Naive thymus-derived CD4-positive, alpha-beta T cell (primary cell): Measurements from ENCODE around the gene CIAPIN1. TPM values are rescaled to one million over a fixed set of nuclear protein-coding genes. Genes with fewer than 3 reads are reported as not detected.
"Not testable (repeated sequence)": the region's sequence is repeated elsewhere in the genome, so short reads cannot be mapped to it uniquely, and the experiment has no call there.

Experiments
- ATAC-seq: fragments of 150-1000 bp; cut with Tn5 transposase; 2 replicates; pipeline ENCODE4 v1.10.0; 2021; ENCODE audit warnings: mild to moderate bottlenecking, moderate library complexity
- CTCF ChIA-PET: fragments of 350-600 bp; sonication (Branson Sonifier 250); formaldehyde crosslinking; loops from one replicate; lab custom pipeline; 2021; ENCODE audit warnings: antibody characterized with exemption; lab: Charles Lee
- POLR2A ChIA-PET: fragments of 350-600 bp; sonication (Branson Sonifier 250); formaldehyde crosslinking; loops from one replicate; lab custom pipeline; 2021; ENCODE audit warnings: antibody characterized with exemption, inconsistent platforms; lab: Charles Lee
- DNase-seq, 9 donors: peaks; one replicate each; pipeline versions ENCODE4 v3.0.0 to v3.0.0-alpha.2; 2020 to 2022; ENCODE audit warnings: mixed read lengths in 1 of 9
- H3K27ac ChIP-seq: one replicate; pipeline ENCODE4 v1.7.0; 2013; ENCODE audit warnings: mild to moderate bottlenecking, low read depth, low read length, moderate library complexity
- H3K27me3 ChIP-seq, 2 donors: one replicate each; pipeline ENCODE4 v1.7.0; 2013; ENCODE audit warnings: low read length in 2 of 2, mild to moderate bottlenecking in 2 of 2, moderate library complexity in 2 of 2; ENCODE audit not compliant: control insufficient read depth in 2 of 2, insufficient read depth in 2 of 2
- H3K36me3 ChIP-seq, 3 experiments: 1 replicate in 2 of 3; 2 replicates in 1 of 3; pipeline ENCODE4 v1.7.0; 2013; ENCODE audit warnings: low read length in 3 of 3, mild to moderate bottlenecking in 3 of 3, moderate library complexity in 1 of 3; ENCODE audit not compliant: insufficient read depth in 3 of 3, control insufficient read depth in 2 of 3
- H3K4me1 ChIP-seq, 2 donors: one replicate each; pipeline ENCODE4 v1.7.0; 2013; ENCODE audit warnings: low read length in 2 of 2, mild to moderate bottlenecking in 2 of 2, moderate library complexity in 1 of 2; ENCODE audit not compliant: control insufficient read depth in 2 of 2, insufficient read depth in 2 of 2
- H3K4me3 ChIP-seq: 2 replicates; pipeline ENCODE4 v1.7.0; 2013; ENCODE audit warnings: mild to moderate bottlenecking, low read length
- H3K9me3 ChIP-seq, 3 experiments: 1 replicate in 2 of 3; 2 replicates in 1 of 3; pipeline ENCODE4 v1.7.0; 2013; ENCODE audit warnings: low read length in 3 of 3; ENCODE audit not compliant: control insufficient read depth in 2 of 3
- H3K27ac Mint-ChIP-seq, 9 donors: one replicate each; pipeline ENCODE4 v1.8.0; 2020 to 2022; ENCODE audit warnings: mixed read lengths in 9 of 9, mild to moderate bottlenecking in 8 of 9, moderate library complexity in 5 of 9, inconsistent platforms in 2 of 9
- H3K27me3 Mint-ChIP-seq, 5 donors: one replicate each; pipeline ENCODE4 v1.8.0; 2021 to 2022; ENCODE audit warnings: mixed read lengths in 5 of 5, mild to moderate bottlenecking in 1 of 5
- H3K36me3 Mint-ChIP-seq, 5 donors: one replicate each; pipeline ENCODE4 v1.8.0; 2020 to 2022; ENCODE audit warnings: mixed read lengths in 5 of 5, mild to moderate bottlenecking in 3 of 5, inconsistent platforms in 1 of 5
- H3K4me1 Mint-ChIP-seq, 7 donors: one replicate each; pipeline ENCODE4 v1.8.0; 2020 to 2022; ENCODE audit warnings: mixed read lengths in 7 of 7, mild to moderate bottlenecking in 3 of 7, inconsistent platforms in 1 of 7
- H3K4me3 Mint-ChIP-seq, 10 donors: one replicate each; pipeline ENCODE4 v1.8.0; 2020 to 2022; ENCODE audit warnings: mild to moderate bottlenecking in 10 of 10, mixed read lengths in 10 of 10, moderate library complexity in 6 of 10, inconsistent platforms in 2 of 10
- H3K9me3 Mint-ChIP-seq, 11 donors: one replicate each; pipeline ENCODE4 v1.8.0; 2020 to 2022; ENCODE audit warnings: mixed read lengths in 11 of 11, mild to moderate bottlenecking in 4 of 11, inconsistent platforms in 1 of 11, moderate library complexity in 1 of 11
- intact Hi-C, 2 donors: fragments of 100-400 bp; cut with micrococcal nuclease; formaldehyde crosslinking; loops; one replicate each; pipeline ENCODE4 v1.15.1; 2023
- polyA plus RNA-seq, 2 donors: library from polyadenylated mRNA; unstranded; fragments of 300-500 nt; fragmentation: Illumina TruSeq; gene quantifications; one replicate each; pipeline ENCODE4 v1.2.3, GENCODE V29; 2021
- total RNA-seq, 6 experiments: library from RNA in 5 of 6; stranded (reverse) in 5 of 6; gene quantifications; 1 replicate in 5 of 6; 2 replicates in 1 of 6; pipeline ENCODE4 v1.2.3 and lab custom pipeline; 2021 to 2026

Gene CIAPIN1
- total and polyA plus RNA-seq, 7 experiments from 2014 or later: 33.6 to 119 (median 45.7) TPM

DNA sequence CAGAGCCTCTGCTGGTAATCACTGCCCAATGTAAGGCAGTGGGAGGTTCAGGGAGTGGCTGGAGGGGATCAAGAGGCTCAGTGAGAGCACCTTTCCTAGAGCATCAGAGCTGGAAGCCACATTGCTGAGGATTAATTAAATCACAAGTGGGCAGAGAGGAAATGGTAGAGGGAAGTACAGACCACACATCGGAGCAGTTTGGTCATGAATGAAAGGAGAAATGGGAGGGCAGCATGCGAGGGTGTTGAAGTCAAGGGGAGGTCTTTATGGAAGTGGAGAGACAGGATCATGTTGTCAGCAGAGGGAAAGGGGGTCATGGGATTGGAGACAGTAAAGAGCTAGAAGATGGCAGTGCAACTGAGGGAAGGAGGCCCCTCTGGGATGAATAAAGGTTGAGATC, 40.3 kb downstream of the CIAPIN1 start:
- Mint-ChIP-seq H3K9me3 (no peaks in the 10 kb centered on the region), H3K27me3 (no peaks in the 10 kb centered on the region), H3K36me3 (no peaks in the 10 kb centered on the region), H3K4me3 (no peak overlapping the region), H3K4me1 (peaks cover 0 to 14% (median 3%) of the 10 kb centered on the region in 7 donors), H3K27ac (no peak overlapping the region)
- Histone ChIP-seq H3K36me3 (no peaks in the 10 kb centered on the region), H3K27ac (no peak overlapping the region), H3K4me3 (no peak overlapping the region), H3K4me1 (no peaks in the 10 kb centered on the region), H3K9me3 (no peaks in the 10 kb centered on the region), H3K27me3 (no peaks in the 10 kb centered on the region)
- ChIA-PET POLR2A (interaction anchor here (1.6 kb wide), 1 partner anchor 10 kb away, joined by 5 read pairs; no protein-coding TSS in a partner anchor), CTCF (no interaction called here)
- no peak for ATAC-seq
- intact Hi-C loops: no loop called here
- DNase-seq: no peak

GRCh38 chr16:57405097-57405496, 42.1 kb downstream of the CIAPIN1 start:
- Mint-ChIP-seq H3K36me3 (no peaks in the 10 kb centered on the region), H3K27me3 (no peaks in the 10 kb centered on the region), H3K27ac (peak overlapping the region in 1 of 9 donors; percentile 46), H3K4me1 (peaks cover 0 to 12% (median 3%) of the 10 kb centered on the region in 7 donors), H3K9me3 (no peaks in the 10 kb centered on the region), H3K4me3 (no peak overlapping the region)
- DNase-seq (no peak), ATAC-seq (no peak)
- Histone ChIP-seq H3K4me1 (no peaks in the 10 kb centered on the region), H3K27ac (no peak overlapping the region), H3K36me3 (no peaks in the 10 kb centered on the region), H3K9me3 (no peaks in the 10 kb centered on the region), H3K27me3 (no peaks in the 10 kb centered on the region), H3K4me3 (no peak overlapping the region)
- POLR2A ChIA-PET: no interaction called here
- intact Hi-C loops: no loop called here
- CTCF ChIA-PET: no interaction called here

DNA sequence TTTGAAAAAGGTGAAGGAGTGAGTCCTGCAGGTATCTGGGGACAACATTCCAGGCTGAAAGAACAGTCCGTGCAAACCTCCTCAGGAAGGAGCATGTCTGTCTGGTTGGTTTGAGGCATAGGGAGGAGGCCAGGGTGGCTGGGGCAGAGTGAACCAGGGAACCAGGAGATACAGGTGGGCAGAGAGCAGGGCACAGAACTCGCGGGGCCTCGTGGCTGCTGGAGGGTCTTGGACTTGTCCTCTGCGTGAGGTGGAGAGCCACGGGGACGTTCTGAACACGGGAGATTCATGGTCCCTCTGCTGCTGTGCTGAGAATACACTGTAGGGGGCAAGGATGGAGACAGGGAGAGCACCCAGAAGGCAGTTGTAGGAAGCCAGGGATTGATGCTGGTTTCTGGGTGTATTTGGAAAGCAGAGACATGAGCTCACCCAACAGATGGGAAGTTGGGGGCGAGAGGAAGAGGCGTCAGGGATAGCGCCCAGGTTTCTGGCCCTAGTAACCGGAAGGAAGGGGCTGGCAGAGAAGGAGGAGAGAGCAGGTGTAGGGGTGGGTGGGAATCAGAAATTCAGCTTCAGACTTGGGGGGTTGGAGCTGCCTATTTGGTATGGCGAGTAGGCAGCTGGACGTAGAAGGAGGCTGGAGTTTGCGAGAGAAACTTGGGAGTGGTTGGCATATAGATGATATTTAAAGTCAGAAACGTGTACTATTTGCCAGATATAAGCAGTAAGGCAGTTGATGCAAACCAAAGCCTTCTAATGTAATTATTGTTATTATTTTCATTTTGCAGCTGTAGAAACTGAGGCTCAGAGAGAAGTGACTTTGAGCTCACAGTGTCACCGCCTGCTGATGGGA, 43.0 kb downstream of the CIAPIN1 start, which contains the start of gene CCL17:
Gene CCL17 (plus strand): TSS at position 803 of the 853 bp plus-strand sequence. CDS start 9,166 bp downstream, outside the sequence.
- Histone ChIP-seq H3K27ac (no peak within 1 kb of the TSS), H3K4me1 (no peaks in the 10 kb centered on the region), H3K9me3 (no peaks in the 10 kb centered on the region), H3K27me3 (no peaks in the 10 kb centered on the region), H3K4me3 (no peak within 1 kb of the TSS), H3K36me3 (no peaks in the 10 kb centered on the region)
- Mint-ChIP-seq H3K4me3 (no peak within 1 kb of the TSS), H3K27me3 (no peaks in the 10 kb centered on the region), H3K27ac (peak within 1 kb of the TSS in 2 of 9 donors; percentile 46 to 51), H3K4me1 (peaks cover 0 to 9% (median 3%) of the 10 kb centered on the region in 7 donors), H3K36me3 (no peaks in the 10 kb centered on the region), H3K9me3 (no peaks in the 10 kb centered on the region)
- DNase-seq (no peak), ATAC-seq (no peak)
- CTCF ChIA-PET: no interaction called here
- POLR2A ChIA-PET: no interaction called here
- intact Hi-C loops: no loop called here

DNA sequence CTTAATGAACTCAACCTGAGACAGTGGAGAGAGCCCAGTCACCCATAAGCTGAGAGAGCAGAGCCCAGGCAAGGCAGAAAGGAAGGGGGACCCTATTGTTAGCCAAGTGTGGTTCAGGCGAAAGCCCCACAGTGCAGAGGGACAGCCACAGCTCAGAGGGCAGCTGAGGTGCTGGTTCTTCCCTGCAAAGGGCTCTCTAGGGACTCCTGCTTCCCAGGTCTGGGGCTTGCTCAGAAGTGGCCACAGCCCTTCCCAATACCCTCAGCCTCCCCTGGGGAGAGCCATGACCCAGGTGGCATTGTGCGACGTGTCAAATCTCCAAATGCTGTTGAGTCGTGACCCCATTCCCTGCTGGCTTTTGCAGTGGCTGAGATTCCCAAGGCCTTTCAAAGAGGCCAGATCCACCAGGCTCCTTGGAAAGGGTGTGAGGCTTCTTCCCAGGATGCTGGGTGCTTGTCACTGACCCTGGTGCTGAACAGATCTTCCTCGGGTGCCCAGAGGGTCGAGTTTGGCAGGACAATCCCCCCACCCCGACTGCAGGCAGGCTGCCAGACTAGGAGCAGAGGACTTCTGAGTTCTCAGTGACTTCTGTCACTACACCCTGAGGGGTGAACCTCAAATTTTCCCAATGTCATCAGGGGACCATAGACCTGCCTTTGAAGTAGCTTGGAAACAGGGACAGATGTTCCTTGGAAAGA, 45.1 kb downstream of the CIAPIN1 start:
- Mint-ChIP-seq H3K4me3 (no peak overlapping the region), H3K9me3 (no peaks in the 10 kb centered on the region)
- CTCF ChIA-PET: interaction anchor here (0.7 kb wide), 1 partner anchor 152 kb away, joined by 3 read pairs; no protein-coding TSS in a partner anchor

GRCh38 chr16:57397493-57397892, 49.7 kb downstream of the CIAPIN1 start:
- H3K36me3 ChIP-seq, H3K27ac ChIP-seq, H3K4me3 ChIP-seq, H3K27ac Mint-ChIP-seq, H3K4me3 Mint-ChIP-seq, H3K9me3 ChIP-seq, CTCF ChIA-PET, H3K4me1 Mint-ChIP-seq, intact Hi-C loops, H3K27me3 ChIP-seq, ATAC-seq, H3K9me3 Mint-ChIP-seq, H3K4me1 ChIP-seq, DNase-seq, H3K27me3 Mint-ChIP-seq, H3K36me3 Mint-ChIP-seq: not testable (repeated sequence)
- POLR2A ChIA-PET: interaction anchor here (0.7 kb wide), 1 partner anchor 185 kb away, joined by 3 read pairs; no protein-coding TSS in a partner anchor

More for the DNA sequence above, 45.1 kb downstream of the CIAPIN1 start:
- DNase-seq (no peak), ATAC-seq (no peak)
- no peaks in the 10 kb centered on the region for H3K36me3 ChIP-seq
- H3K27ac ChIP-seq: no peak overlapping the region
- POLR2A ChIA-PET: no interaction called here
- intact Hi-C loops: no loop called here
- Mint-ChIP-seq H3K4me1 (peaks cover 0 to 4% (median 0%) of the 10 kb centered on the region in 7 donors), H3K27me3 (peaks cover 0 to under 1% (median 0%) of the 10 kb centered on the region in 5 donors), H3K27ac (no peak overlapping the region), H3K36me3 (no peaks in the 10 kb centered on the region)
- H3K4me3 ChIP-seq: no peak overlapping the region
- no peaks in the 10 kb centered on the region for H3K9me3 ChIP-seq
- no peaks in the 10 kb centered on the region for H3K27me3 ChIP-seq
- H3K4me1 ChIP-seq: no peaks in the 10 kb centered on the region

GRCh38 chr16:57396786-57397185, 50.4 kb downstream of the CIAPIN1 start:
- H3K27ac Mint-ChIP-seq: no peak overlapping the region
- ATAC-seq: no peak
- no peaks in the 10 kb centered on the region for H3K36me3 ChIP-seq

More at GRCh38 chr16:57396786-57397185, 50.4 kb downstream of the CIAPIN1 start:
- Mint-ChIP-seq H3K4me3 (no peak overlapping the region), H3K4me1 (no peaks in the 10 kb centered on the region), H3K27me3 (peaks cover 0 to 4% (median 2%) of the 10 kb centered on the region in 5 donors), H3K36me3 (no peaks in the 10 kb centered on the region), H3K9me3 (no peaks in the 10 kb centered on the region)
- Histone ChIP-seq H3K27ac (no peak overlapping the region), H3K4me1 (no peaks in the 10 kb centered on the region), H3K9me3 (no peaks in the 10 kb centered on the region), H3K27me3 (no peaks in the 10 kb centered on the region), H3K4me3 (no peak overlapping the region)
- POLR2A ChIA-PET: no interaction called here
- intact Hi-C loops: no loop called here
- no peak for DNase-seq
- CTCF ChIA-PET: no interaction called here
